Left lung (tissue), 10 donors: ENCODE results near the gene LRRN2. TPM values are rescaled to one million over a fixed set of nuclear protein-coding genes. Genes with fewer than 3 reads are reported as not detected.

Experiments
- ATAC-seq: fragments of 200-7000 bp; cut with Tn5 transposase; one replicate; pipeline ENCODE4 v1.9.1; 2020; ENCODE audit warnings: moderate library complexity
- DNase-seq, 4 donors: peaks; one replicate each; pipeline ENCODE4 v3.0.0-alpha.2; 2013 to 2020
- H3K27ac ChIP-seq, 2 donors: fragments of 200-600 bp; sonication (generic) in 1 of 2; one replicate each; pipeline versions ENCODE4 v1.5.0 to v1.8.0; 2020 to 2021
- H3K27me3 ChIP-seq, 2 donors: fragments of 200-600 bp; sonication (generic) in 1 of 2; one replicate each; pipeline versions ENCODE4 v1.5.0 to v1.8.0; 2020 to 2021
- H3K36me3 ChIP-seq, 2 donors: fragments of 200-600 bp; sonication (generic) in 1 of 2; one replicate each; pipeline versions ENCODE4 v1.5.0 to v1.8.0; 2020 to 2021
- H3K4me1 ChIP-seq, 2 donors: fragments of 200-600 bp; one replicate each; pipeline ENCODE4 v1.8.0; 2021
- H3K4me3 ChIP-seq, 2 donors: fragments of 200-600 bp; sonication (generic) in 1 of 2; one replicate each; pipeline versions ENCODE4 v1.5.0 to v1.8.0; 2020 to 2021; ENCODE audit warnings: mild to moderate bottlenecking in 1 of 2
- H3K9me3 ChIP-seq, 2 donors: fragments of 200-600 bp; sonication (generic) in 1 of 2; one replicate each; pipeline versions ENCODE4 v1.5.0 to v1.8.0; 2020 to 2021
- intact Hi-C, 2 donors: fragments of 100-400 bp; cut with DNase I; formaldehyde crosslinking; loops; one replicate each; pipeline versions ENCODE4 v1.11.2 to v1.14.2; 2022
- polyA plus RNA-seq, 6 donors: library from polyadenylated mRNA; unstranded; fragments of 120-200 nt; gene quantifications; one replicate each; pipeline ENCODE4 v1.2.1, GENCODE V29; 2013; ENCODE audit not compliant: insufficient read length in 6 of 6
- total RNA-seq, 2 donors: library from RNA; stranded (reverse); fragmentation: NEBNext Ultra II Directional; extraction: Animal tissue kit (Norgen Biotek cat#: 25700); gene quantifications; one replicate each; pipeline ENCODE4 v1.2.1, GENCODE V29; 2021
- TF ChIP-seq, protein P1 (sequence below), 2 donors: fragments of 200-600 bp; sonication (generic) in 1 of 2; IDR thresholded peaks; one replicate each; pipeline versions ENCODE4 v1.5.0 to v1.8.0; 2021; ENCODE audit warnings: antibody characterized with exemption in 2 of 2
- donor health status: DM: no; HTN: yes; CAD: no.
- donor health status: DM: no; HTN: no; CAD: no.

Gene LRRN2
- total and polyA plus RNA-seq, 8 donors, result 1.6 to 7.1 (median 2.0) TPM

DNA sequence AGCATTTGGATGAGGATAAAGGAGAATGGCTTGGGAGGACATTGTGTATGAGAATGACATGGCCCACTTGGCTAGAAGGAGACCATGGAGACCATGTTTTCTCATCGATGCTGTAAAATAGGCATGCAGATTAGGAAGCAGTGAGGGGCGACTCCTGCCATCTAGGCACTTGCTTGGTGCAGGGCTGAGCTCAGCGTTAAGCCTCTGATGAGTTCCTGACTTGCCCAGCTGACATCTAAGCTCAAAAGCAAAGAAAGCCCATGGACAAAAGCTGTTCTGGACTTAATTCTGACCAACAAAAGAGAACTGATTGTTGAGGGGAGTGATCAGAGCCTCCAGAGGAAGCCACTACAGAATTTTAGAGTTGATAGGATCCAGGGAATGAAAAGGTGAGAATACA lies 74.5 kb downstream of the LRRN2 start:
- ATAC-seq (no peak), DNase-seq (no peak)
- Histone ChIP-seq H3K36me3 (no peaks in the 10 kb centered on the region), H3K27ac (no peak overlapping the region), H3K4me3 (no peak overlapping the region), H3K9me3 (no peaks in the 10 kb centered on the region), H3K27me3 (peaks cover 0 to 10% of the 10 kb centered on the region in 2 donors), H3K4me1 (no peaks in the 10 kb centered on the region)
- TF ChIP-seq, protein P1, sequence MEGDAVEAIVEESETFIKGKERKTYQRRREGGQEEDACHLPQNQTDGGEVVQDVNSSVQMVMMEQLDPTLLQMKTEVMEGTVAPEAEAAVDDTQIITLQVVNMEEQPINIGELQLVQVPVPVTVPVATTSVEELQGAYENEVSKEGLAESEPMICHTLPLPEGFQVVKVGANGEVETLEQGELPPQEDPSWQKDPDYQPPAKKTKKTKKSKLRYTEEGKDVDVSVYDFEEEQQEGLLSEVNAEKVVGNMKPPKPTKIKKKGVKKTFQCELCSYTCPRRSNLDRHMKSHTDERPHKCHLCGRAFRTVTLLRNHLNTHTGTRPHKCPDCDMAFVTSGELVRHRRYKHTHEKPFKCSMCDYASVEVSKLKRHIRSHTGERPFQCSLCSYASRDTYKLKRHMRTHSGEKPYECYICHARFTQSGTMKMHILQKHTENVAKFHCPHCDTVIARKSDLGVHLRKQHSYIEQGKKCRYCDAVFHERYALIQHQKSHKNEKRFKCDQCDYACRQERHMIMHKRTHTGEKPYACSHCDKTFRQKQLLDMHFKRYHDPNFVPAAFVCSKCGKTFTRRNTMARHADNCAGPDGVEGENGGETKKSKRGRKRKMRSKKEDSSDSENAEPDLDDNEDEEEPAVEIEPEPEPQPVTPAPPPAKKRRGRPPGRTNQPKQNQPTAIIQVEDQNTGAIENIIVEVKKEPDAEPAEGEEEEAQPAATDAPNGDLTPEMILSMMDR (IDR thresholded peaks at IDR 0.05), result no peak
- intact Hi-C loops, result no loop called here

DNA sequence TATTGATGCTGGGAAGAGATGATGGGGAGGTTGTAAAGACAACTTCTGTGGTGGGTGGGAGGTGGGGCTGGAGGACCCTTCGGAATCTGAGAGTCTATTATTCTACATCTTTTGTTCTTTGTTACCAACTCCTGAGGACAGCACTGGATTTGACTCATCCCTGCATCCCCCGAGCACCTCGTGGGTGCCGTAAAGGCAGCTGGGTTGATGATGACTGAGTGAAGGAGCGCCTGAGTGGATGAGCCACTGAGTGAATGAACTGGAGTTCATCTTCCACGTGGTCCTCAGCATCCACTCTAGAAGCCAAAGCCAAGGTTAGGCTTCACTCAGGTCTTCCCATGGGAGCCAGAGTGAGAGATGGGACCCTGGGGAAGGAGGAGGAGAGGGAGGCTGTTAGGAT lies 77.6 kb downstream of the LRRN2 start:
- Histone ChIP-seq H3K36me3 (no peaks in the 10 kb centered on the region), H3K27me3 (peaks cover 0 to 16% of the 10 kb centered on the region in 2 donors), H3K4me1 (no peaks in the 10 kb centered on the region), H3K4me3 (no peak overlapping the region), H3K27ac (no peak overlapping the region), H3K9me3 (no peaks in the 10 kb centered on the region)
- ATAC-seq (no peak), DNase-seq (no peak)
- TF ChIP-seq, protein P1 (IDR thresholded peaks at IDR 0.05), result no peak
- intact Hi-C loops, result no loop called here

DNA sequence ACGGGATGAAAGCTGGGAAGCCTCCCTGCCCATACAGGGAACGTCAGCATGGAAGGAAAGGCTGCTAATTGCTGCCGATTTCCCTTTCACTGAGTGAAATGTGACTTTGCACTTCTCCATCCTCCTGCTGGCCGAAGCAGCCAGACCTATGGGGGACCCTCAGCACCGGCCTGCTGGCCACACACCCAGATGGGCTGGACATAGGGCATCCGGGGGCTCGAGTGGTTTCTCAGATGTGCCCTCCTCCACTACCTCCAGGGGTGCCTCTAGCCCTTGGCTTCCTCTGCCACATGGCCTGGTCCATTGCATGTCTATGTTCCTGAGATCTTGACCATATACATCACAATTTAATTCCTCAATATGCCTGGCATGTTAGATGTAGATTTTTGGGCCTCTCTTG lies 79.7 kb downstream of the LRRN2 start:
- ATAC-seq (no peak), DNase-seq (no peak)
- Histone ChIP-seq H3K36me3 (no peaks in the 10 kb centered on the region), H3K9me3 (no peaks in the 10 kb centered on the region), H3K4me3 (no peak overlapping the region), H3K27me3 (peaks cover 0 to 19% of the 10 kb centered on the region in 2 donors), H3K4me1 (no peaks in the 10 kb centered on the region), H3K27ac (no peak overlapping the region)
- TF ChIP-seq, protein P1 (IDR thresholded peaks at IDR 0.05), result no peak
- intact Hi-C loops, result no loop called here

DNA sequence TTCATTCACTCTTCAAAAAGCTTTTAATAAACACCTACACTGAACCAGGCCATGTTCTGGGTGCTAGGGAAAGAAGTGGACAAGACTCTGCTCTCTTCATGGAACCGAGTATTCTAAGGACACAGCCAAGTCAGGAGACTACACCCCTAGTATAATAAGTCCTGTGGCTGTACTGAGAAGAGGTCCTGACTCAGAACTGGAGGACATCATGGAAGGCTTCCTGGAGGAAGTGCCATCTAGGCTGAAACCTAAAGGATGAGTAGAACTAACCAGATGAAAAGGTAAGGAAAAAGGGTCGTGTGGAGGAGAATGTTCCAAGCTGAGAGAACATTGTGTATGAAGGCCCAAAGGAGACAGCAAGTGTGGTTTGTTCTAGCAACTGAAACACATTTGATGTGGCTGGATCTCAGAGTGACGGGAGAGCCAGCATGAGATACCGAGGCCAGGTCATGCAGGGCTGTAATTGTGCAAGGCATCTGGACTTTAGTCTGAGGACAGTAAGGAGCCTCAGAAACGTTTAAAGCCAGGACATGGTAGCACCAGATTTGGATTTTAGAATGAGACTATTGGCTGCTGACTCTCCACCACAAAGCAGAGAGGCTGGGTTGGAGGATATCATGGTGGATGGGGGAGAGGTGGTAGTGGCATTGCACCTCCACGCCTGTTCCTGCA lies 82.5 kb downstream of the LRRN2 start:
- TF ChIP-seq, protein P1 (IDR thresholded peaks at IDR 0.05), result no peak
- Histone ChIP-seq H3K27ac (no peak overlapping the region), H3K4me3 (no peak overlapping the region), H3K4me1 (no peaks in the 10 kb centered on the region), H3K27me3 (peaks cover 0 to 27% of the 10 kb centered on the region in 2 donors), H3K9me3 (no peaks in the 10 kb centered on the region), H3K36me3 (no peaks in the 10 kb centered on the region)
- DNase-seq (no peak), ATAC-seq (no peak)
- intact Hi-C loops, result no loop called here

DNA sequence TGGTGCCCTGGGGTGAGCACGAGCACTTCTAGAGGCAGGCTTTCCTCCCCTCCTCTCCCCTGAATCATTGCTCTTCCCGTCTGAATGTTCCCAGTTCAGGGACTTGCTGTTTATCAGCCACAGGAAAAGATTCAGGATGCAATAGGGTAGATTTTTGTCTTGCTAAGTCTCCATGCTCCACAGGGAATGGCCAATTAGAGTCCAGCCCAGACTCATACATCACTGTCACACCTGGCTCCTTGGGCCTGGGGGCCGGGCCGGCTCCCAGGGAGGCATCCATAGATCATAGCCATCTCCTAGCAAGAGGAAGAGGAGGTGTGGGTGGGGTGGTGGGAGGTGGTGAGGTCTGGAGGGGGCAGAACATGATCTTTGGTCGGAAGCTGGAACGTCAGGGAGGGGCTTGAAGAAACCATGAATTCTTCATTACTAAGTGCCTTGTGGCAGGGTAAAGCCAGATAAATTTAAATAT lies 83.4 kb downstream of the LRRN2 start:
- no peaks in the 10 kb centered on the region for H3K9me3 ChIP-seq
- TF ChIP-seq, protein P1 (IDR thresholded peaks at IDR 0.05), result no peak
- no peak overlapping the region for H3K27ac ChIP-seq

More for the DNA sequence above, 83.4 kb downstream of the LRRN2 start:
- intact Hi-C loops, result no loop called here
- ATAC-seq, result no peak
- no peaks in the 10 kb centered on the region for H3K4me1 ChIP-seq
- no peak overlapping the region for H3K4me3 ChIP-seq
- DNase-seq, result no peak
- no peaks in the 10 kb centered on the region for H3K36me3 ChIP-seq
- H3K27me3 ChIP-seq, result peaks cover 0 to 19% of the 10 kb centered on the region in 2 donors
